Osteoblast (primary cell): ENCODE results near the gene SYT11. TPM values are rescaled to one million over a fixed set of nuclear protein-coding genes. Genes with fewer than 3 reads are reported as not detected.

Source experiments
- DNase-seq: peaks from one replicate; pipeline ENCODE4 v3.0.0; 2011; ENCODE audit warnings: low spot score, mixed read lengths; ENCODE audit not compliant: insufficient read length; ENCODE audit errors: missing footprints
- H2AFZ ChIP-seq: 2 replicates; pipeline ENCODE4 v1.6.0; 2011; ENCODE audit warnings: mild to moderate bottlenecking, low read length
- H3K27ac ChIP-seq: 2 replicates; pipeline ENCODE4 v1.5.1; 2011; ENCODE audit warnings: mild to moderate bottlenecking, low read depth, low read length, moderate library complexity
- H3K27me3 ChIP-seq: 2 replicates; pipeline ENCODE4 v1.6.0; 2012; ENCODE audit warnings: mild to moderate bottlenecking, control low read depth, inconsistent platforms, low read length, moderate library complexity; ENCODE audit not compliant: insufficient read depth
- H3K36me3 ChIP-seq: 2 replicates; pipeline ENCODE4 v1.5.1; 2011; ENCODE audit warnings: mild to moderate bottlenecking, low read length, control low read depth, moderate library complexity; ENCODE audit not compliant: insufficient read depth
- H3K4me1 ChIP-seq: 2 replicates; pipeline ENCODE4 v1.5.1; 2011; ENCODE audit warnings: mild to moderate bottlenecking, low read length, control low read depth, moderate library complexity; ENCODE audit not compliant: insufficient read depth
- H3K4me2 ChIP-seq: 2 replicates; pipeline ENCODE4 v1.6.0; 2011; ENCODE audit warnings: mild to moderate bottlenecking, low read length; ENCODE audit not compliant: insufficient read depth
- H3K4me3 ChIP-seq: fragments of 200-600 bp; sonication (generic); 3 replicates; pipeline ENCODE4 v1.5.1; 2012; ENCODE audit warnings: mild to moderate bottlenecking, low read length, inconsistent platforms; ENCODE audit not compliant: insufficient read depth
- H3K79me2 ChIP-seq: 2 replicates; pipeline ENCODE4 v1.6.0; 2012; ENCODE audit warnings: mild to moderate bottlenecking, low read length, control low read depth, inconsistent platforms; ENCODE audit not compliant: insufficient read depth
- H3K9me3 ChIP-seq: 2 replicates; pipeline ENCODE4 v1.5.1; 2011; ENCODE audit warnings: low read depth, low read length, control low read depth
- H4K20me1 ChIP-seq: 2 replicates; pipeline ENCODE4 v1.6.0; 2012; ENCODE audit warnings: mild to moderate bottlenecking, low read length, control low read depth; ENCODE audit not compliant: insufficient read depth
- CTCF ChIP-seq: IDR thresholded peaks from 2 replicates; pipeline ENCODE4 v1.5.1; 2011; ENCODE audit warnings: mild to moderate bottlenecking, low read depth, low read length, moderate library complexity; ENCODE audit errors: extremely low read depth
- total RNA-seq: library from RNA; depleted of rRNA; stranded (reverse); fragments of >200 nt; gene quantifications from 2 replicates; pipeline ENCODE4 v1.2.3, GENCODE V29; 2012

The SYT11 gene
- total RNA-seq, 1 donor, result 33.3 TPM

GRCh38 chr1:155888481-155888880 lies 29.1 kb downstream of the SYT11 start:
- Histone ChIP-seq H3K4me2 (peak overlapping the region; percentile 10), H2AFZ (no peak overlapping the region), H3K79me2 (no peaks in the 10 kb centered on the region), H3K36me3 (no peaks in the 10 kb centered on the region), H3K27me3 (no peaks in the 10 kb centered on the region), H3K4me1 (peaks cover 53% of the 10 kb centered on the region), H4K20me1 (no peaks in the 10 kb centered on the region), H3K9me3 (no peaks in the 10 kb centered on the region), H3K4me3 (no peak overlapping the region), H3K27ac (peak overlapping the region; percentile 52)
- peak; percentile 68 for DNase-seq
- TF ChIP-seq CTCF, result no peak

- H4K20me1 ChIP-seq, result no peaks in the 10 kb centered on the region
- no peaks in the 10 kb centered on the region for H3K36me3 ChIP-seq
- no peak overlapping the region for H2AFZ ChIP-seq
- DNase-seq, result no peak
- H3K9me3 ChIP-seq, result no peaks in the 10 kb centered on the region
- peak overlapping the region; percentile 70 for H3K27ac ChIP-seq
- peak overlapping the region; percentile 20 for H3K4me2 ChIP-seq
- no peak for TF ChIP-seq CTCF
- H3K4me1 ChIP-seq, result peaks cover 49% of the 10 kb centered on the region
- no peaks in the 10 kb centered on the region for H3K27me3 ChIP-seq
- no peaks in the 10 kb centered on the region for H3K79me2 ChIP-seq
- no peak overlapping the region for H3K4me3 ChIP-seq
These were observed 30.2 kb downstream of the SYT11 start for GRCh38 chr1:155889566-155889965.

GRCh38 chr1:155890251-155890650 lies 30.9 kb downstream of the SYT11 start:
- Histone ChIP-seq H3K4me3 (no peak overlapping the region), H3K27ac (peak overlapping the region; percentile 70), H4K20me1 (no peaks in the 10 kb centered on the region)

GRCh38 chr1:155892796-155893195 lies 33.4 kb downstream of the SYT11 start:
- Histone ChIP-seq H3K4me3 (peak overlapping the region; percentile 38), H3K27me3 (no peaks in the 10 kb centered on the region), H3K27ac (peak overlapping the region; percentile 93), H3K9me3 (no peaks in the 10 kb centered on the region), H3K4me2 (peak overlapping the region; percentile 58), H3K36me3 (peaks cover 10% of the 10 kb centered on the region), H3K4me1 (peaks cover 44% of the 10 kb centered on the region), H2AFZ (no peak overlapping the region), H3K79me2 (no peaks in the 10 kb centered on the region), H4K20me1 (no peaks in the 10 kb centered on the region)
- TF ChIP-seq CTCF, result no peak
- DNase-seq, result no peak

More at GRCh38 chr1:155890251-155890650, 30.9 kb downstream of the SYT11 start:
- no peak for TF ChIP-seq CTCF
- no peaks in the 10 kb centered on the region for H3K36me3 ChIP-seq
- DNase-seq, result no peak
- peak overlapping the region; percentile 20 for H3K4me2 ChIP-seq
- H2AFZ ChIP-seq, result no peak overlapping the region
- no peaks in the 10 kb centered on the region for H3K27me3 ChIP-seq
- H3K4me1 ChIP-seq, result peaks cover 44% of the 10 kb centered on the region
- no peaks in the 10 kb centered on the region for H3K79me2 ChIP-seq
- no peaks in the 10 kb centered on the region for H3K9me3 ChIP-seq
